ENCODE measurements around the gene SCG2.

Gene SCG2

GRCh38 chr2:223635080-223635479 lies 32.9 kb upstream of the SCG2 start:
- Histone ChIP-seq H2BK5ac (ENCODE audit: low read depth, low read length, poor library complexity) (no peak overlapping the region), H4K8ac (ENCODE audit: low read depth, low read length) (no peak overlapping the region), H3K4me3 (ENCODE audit: low read depth, low read length) (no peak overlapping the region), H4K12ac (ENCODE audit: low read depth, low read length) (no peak overlapping the region), H3K9me3 (ENCODE audit: insufficient read depth, low read depth, low read length) (no peaks in the 10 kb centered on the region), H3K79me1 (ENCODE audit: low read length) (no peaks in the 10 kb centered on the region), H2BK120ac (ENCODE audit: insufficient read depth, low read length, poor library complexity) (no peak overlapping the region), H3K9ac (ENCODE audit: low read length) (no peak overlapping the region), H2AFZ (ENCODE audit: insufficient read depth, low read length, poor library complexity) (no peak overlapping the region), H3K4me2 (ENCODE audit: low read length) (no peak overlapping the region), H3K27me3 (ENCODE audit: insufficient read depth, low read length) (no peaks in the 10 kb centered on the region), H3K23ac (ENCODE audit: low read length) (no peak overlapping the region), H2AK5ac (ENCODE audit: low read length) (no peak overlapping the region), H3K4ac (ENCODE audit: low read depth, low read length) (no peak overlapping the region), H3K18ac (ENCODE audit: low read length) (no peak overlapping the region), H2BK12ac (ENCODE audit: low read length) (no peak overlapping the region), H3K27ac (ENCODE audit: low read depth, low read length) (no peak overlapping the region), H3K79me2 (ENCODE audit: control insufficient read depth, insufficient read depth, low read length, poor library complexity) (no peaks in the 10 kb centered on the region), H4K91ac (ENCODE audit: low read depth, low read length) (no peak overlapping the region), H3K36me3 (ENCODE audit: control insufficient read depth in 1 of 2, insufficient read depth in 2 of 2, low read length in 2 of 2) (no peaks in the 10 kb centered on the region), H3K4me1 (ENCODE audit: control insufficient read depth in 1 of 2, insufficient read depth in 2 of 2, low read length in 2 of 2) (no peaks in the 10 kb centered on the region), H3K14ac (ENCODE audit: low read length) (no peak overlapping the region)
- no CpG with 5 or more reads among the region's 1 CpG for WGBS (ENCODE audit: extremely low coverage, insufficient coverage, insufficient read length)
- peak in 1 of 2 donors; percentile 34 for DNase-seq

DNA sequence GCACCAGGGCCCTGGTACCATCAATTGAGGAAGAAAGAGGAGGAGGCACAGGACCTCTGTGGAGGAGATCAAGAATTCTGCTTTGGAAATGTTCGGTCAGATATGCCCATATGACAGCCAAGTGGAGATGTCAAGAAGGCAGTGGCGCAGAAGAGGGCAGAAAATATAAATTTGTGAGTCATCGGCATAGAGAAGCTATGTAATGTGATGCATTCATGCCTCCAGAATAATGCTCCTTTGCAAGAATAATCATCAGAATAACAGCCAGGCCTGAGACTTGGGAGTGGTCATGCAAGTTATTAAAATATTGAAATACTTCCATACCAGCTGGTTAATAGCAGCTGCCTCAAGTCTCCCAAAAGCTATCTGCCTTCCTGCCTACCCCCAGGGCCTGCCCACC lies 32.1 kb upstream of the SCG2 start:
- H4K12ac ChIP-seq (ENCODE audit: low read depth, low read length), result no peak overlapping the region
- no peak overlapping the region for H2BK5ac ChIP-seq (ENCODE audit: low read depth, low read length, poor library complexity)
- H4K8ac ChIP-seq (ENCODE audit: low read depth, low read length), result no peak overlapping the region
- H2BK120ac ChIP-seq (ENCODE audit: insufficient read depth, low read length, poor library complexity), result no peak overlapping the region
- H4K91ac ChIP-seq (ENCODE audit: low read depth, low read length), result no peak overlapping the region
- no peak overlapping the region for H3K14ac ChIP-seq (ENCODE audit: low read length)
- no CpG with 5 or more reads among the region's 3 CpGs for WGBS (ENCODE audit: extremely low coverage, insufficient coverage, insufficient read length)
- H3K9ac ChIP-seq (ENCODE audit: low read length), result no peak overlapping the region
- H2BK12ac ChIP-seq (ENCODE audit: low read length), result no peak overlapping the region
- H3K4ac ChIP-seq (ENCODE audit: low read depth, low read length), result no peak overlapping the region
- no peak for DNase-seq
- no peaks in the 10 kb centered on the region for H3K27me3 ChIP-seq (ENCODE audit: insufficient read depth, low read length)
- H3K18ac ChIP-seq (ENCODE audit: low read length), result no peak overlapping the region
- H3K27ac ChIP-seq (ENCODE audit: low read depth, low read length), result no peak overlapping the region
- no peaks in the 10 kb centered on the region for H3K79me1 ChIP-seq (ENCODE audit: low read length)
- H3K23ac ChIP-seq (ENCODE audit: low read length), result no peak overlapping the region
- no peak overlapping the region for H3K4me2 ChIP-seq (ENCODE audit: low read length)
- no peaks in the 10 kb centered on the region for H3K79me2 ChIP-seq (ENCODE audit: control insufficient read depth, insufficient read depth, low read length, poor library complexity)
- no peak overlapping the region for H2AFZ ChIP-seq (ENCODE audit: insufficient read depth, low read length, poor library complexity)
- no peak overlapping the region for H3K4me3 ChIP-seq (ENCODE audit: low read depth, low read length)
- no peak overlapping the region for H2AK5ac ChIP-seq (ENCODE audit: low read length)
- H3K9me3 ChIP-seq (ENCODE audit: insufficient read depth, low read depth, low read length), result no peaks in the 10 kb centered on the region
- no peaks in the 10 kb centered on the region for H3K36me3 ChIP-seq (ENCODE audit: control insufficient read depth in 1 of 2, insufficient read depth in 2 of 2, low read length in 2 of 2)
- no peaks in the 10 kb centered on the region for H3K4me1 ChIP-seq (ENCODE audit: control insufficient read depth in 1 of 2, insufficient read depth in 2 of 2, low read length in 2 of 2)

DNA sequence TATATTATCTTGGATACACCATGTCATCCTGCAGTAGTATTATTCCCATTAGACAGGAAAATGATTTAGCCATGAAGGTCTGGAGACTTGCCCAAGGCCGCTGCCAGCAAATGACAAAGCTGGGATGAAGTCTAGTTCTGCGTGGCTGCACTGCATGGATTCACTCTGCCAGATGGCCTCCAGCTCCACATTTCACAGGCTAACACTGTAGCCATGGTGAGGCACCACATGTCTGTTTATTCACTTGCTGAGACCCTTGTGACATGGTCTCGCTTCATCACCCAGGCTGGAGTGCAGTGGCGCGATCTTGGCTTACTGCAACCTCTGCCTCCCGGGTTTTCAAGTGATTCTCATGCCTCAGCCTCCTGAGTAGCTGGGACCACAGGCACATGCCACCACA lies 31.5 kb upstream of the SCG2 start:
- Histone ChIP-seq H3K27me3 (ENCODE audit: insufficient read depth, low read length) (no peaks in the 10 kb centered on the region), H2BK120ac (ENCODE audit: insufficient read depth, low read length, poor library complexity) (no peak overlapping the region), H3K4me1 (ENCODE audit: control insufficient read depth in 1 of 2, insufficient read depth in 2 of 2, low read length in 2 of 2) (no peaks in the 10 kb centered on the region), H3K4ac (ENCODE audit: low read depth, low read length) (no peak overlapping the region), H3K4me2 (ENCODE audit: low read length) (no peak overlapping the region), H3K9ac (ENCODE audit: low read length) (no peak overlapping the region), H4K91ac (ENCODE audit: low read depth, low read length) (no peak overlapping the region), H2AFZ (ENCODE audit: insufficient read depth, low read length, poor library complexity) (no peak overlapping the region), H3K14ac (ENCODE audit: low read length) (no peak overlapping the region), H3K27ac (ENCODE audit: low read depth, low read length) (no peak overlapping the region), H4K12ac (ENCODE audit: low read depth, low read length) (no peak overlapping the region), H3K79me1 (ENCODE audit: low read length) (no peaks in the 10 kb centered on the region), H3K79me2 (ENCODE audit: control insufficient read depth, insufficient read depth, low read length, poor library complexity) (no peaks in the 10 kb centered on the region), H2BK12ac (ENCODE audit: low read length) (no peak overlapping the region), H2AK5ac (ENCODE audit: low read length) (no peak overlapping the region), H3K36me3 (ENCODE audit: control insufficient read depth in 1 of 2, insufficient read depth in 2 of 2, low read length in 2 of 2) (no peaks in the 10 kb centered on the region), H2BK5ac (ENCODE audit: low read depth, low read length, poor library complexity) (no peak overlapping the region), H3K4me3 (ENCODE audit: low read depth, low read length) (no peak overlapping the region), H3K23ac (ENCODE audit: low read length) (no peak overlapping the region), H3K9me3 (ENCODE audit: insufficient read depth, low read depth, low read length) (no peaks in the 10 kb centered on the region), H3K18ac (ENCODE audit: low read length) (no peak overlapping the region), H4K8ac (ENCODE audit: low read depth, low read length) (no peak overlapping the region)
- no CpG with 5 or more reads among the region's 6 CpGs for WGBS (ENCODE audit: extremely low coverage, insufficient coverage, insufficient read length)
- DNase-seq, result no peak

DNA sequence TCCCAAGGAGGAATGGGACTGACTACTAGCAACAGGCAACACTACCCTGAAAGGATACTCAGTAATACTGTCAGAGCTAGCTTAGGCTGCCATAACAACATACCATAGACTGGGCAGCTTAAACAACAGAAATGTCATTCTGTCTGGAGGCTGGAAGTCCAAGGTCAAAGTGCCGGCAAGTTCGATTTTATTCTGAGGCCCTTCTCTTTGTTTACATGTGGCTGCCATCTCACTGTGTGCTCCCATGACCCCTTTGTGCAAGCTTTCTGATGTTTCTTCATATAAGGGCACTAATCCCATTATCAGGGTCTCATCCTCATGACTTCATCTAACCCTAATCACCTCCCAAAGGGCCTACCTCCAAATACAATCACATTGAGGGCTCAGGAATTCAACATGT lies 30.7 kb upstream of the SCG2 start:
- H2BK12ac ChIP-seq (ENCODE audit: low read length), result no peak overlapping the region
- no peaks in the 10 kb centered on the region for H3K79me2 ChIP-seq (ENCODE audit: control insufficient read depth, insufficient read depth, low read length, poor library complexity)
- no peak overlapping the region for H2AFZ ChIP-seq (ENCODE audit: insufficient read depth, low read length, poor library complexity)
- no peak overlapping the region for H2BK5ac ChIP-seq (ENCODE audit: low read depth, low read length, poor library complexity)
- no peak overlapping the region for H3K27ac ChIP-seq (ENCODE audit: low read depth, low read length)
- H2BK120ac ChIP-seq (ENCODE audit: insufficient read depth, low read length, poor library complexity), result no peak overlapping the region
- no peaks in the 10 kb centered on the region for H3K79me1 ChIP-seq (ENCODE audit: low read length)
- no peak overlapping the region for H3K4me3 ChIP-seq (ENCODE audit: low read depth, low read length)
- no peaks in the 10 kb centered on the region for H3K9me3 ChIP-seq (ENCODE audit: insufficient read depth, low read depth, low read length)
- no peak overlapping the region for H4K12ac ChIP-seq (ENCODE audit: low read depth, low read length)
- H3K36me3 ChIP-seq (ENCODE audit: control insufficient read depth in 1 of 2, insufficient read depth in 2 of 2, low read length in 2 of 2), result no peaks in the 10 kb centered on the region
- no peaks in the 10 kb centered on the region for H3K4me1 ChIP-seq (ENCODE audit: control insufficient read depth in 1 of 2, insufficient read depth in 2 of 2, low read length in 2 of 2)
- H3K9ac ChIP-seq (ENCODE audit: low read length), result no peak overlapping the region
- H3K23ac ChIP-seq (ENCODE audit: low read length), result no peak overlapping the region
- no peak overlapping the region for H4K91ac ChIP-seq (ENCODE audit: low read depth, low read length)
- H3K18ac ChIP-seq (ENCODE audit: low read length), result no peak overlapping the region
- no peak overlapping the region for H3K14ac ChIP-seq (ENCODE audit: low read length)
- no peaks in the 10 kb centered on the region for H3K27me3 ChIP-seq (ENCODE audit: insufficient read depth, low read length)
- DNase-seq, result no peak
- H3K4ac ChIP-seq (ENCODE audit: low read depth, low read length), result no peak overlapping the region
- H4K8ac ChIP-seq (ENCODE audit: low read depth, low read length), result no peak overlapping the region
- WGBS (ENCODE audit: extremely low coverage, insufficient coverage, insufficient read length), result no CpG with 5 or more reads among the region's 2 CpGs
- H3K4me2 ChIP-seq (ENCODE audit: low read length), result no peak overlapping the region
- no peak overlapping the region for H2AK5ac ChIP-seq (ENCODE audit: low read length)

All from trophoblast cell (in vitro differentiated cells and primary cell).